HG03469 (cell line): ENCODE results near the gene RAB3D.
"Not testable (repeated sequence)": the region's sequence is repeated elsewhere in the genome, so short reads cannot be mapped to it uniquely, and the experiment has no call there.

Experiments
- ATAC-seq: cut with Tn5 transposase; IDR thresholded peaks from one replicate; pipeline ENCODE4 v1.9.1; 2021; ENCODE audit warnings: mild to moderate bottlenecking, moderate library complexity, moderate number of reproducible peaks; ENCODE audit not compliant: unreplicated experiment

The RAB3D gene

GRCh38 chr19:11340099-11340467 is 626 bp upstream of the RAB3D start:
- ATAC-seq, result not testable (repeated sequence)

DNA sequence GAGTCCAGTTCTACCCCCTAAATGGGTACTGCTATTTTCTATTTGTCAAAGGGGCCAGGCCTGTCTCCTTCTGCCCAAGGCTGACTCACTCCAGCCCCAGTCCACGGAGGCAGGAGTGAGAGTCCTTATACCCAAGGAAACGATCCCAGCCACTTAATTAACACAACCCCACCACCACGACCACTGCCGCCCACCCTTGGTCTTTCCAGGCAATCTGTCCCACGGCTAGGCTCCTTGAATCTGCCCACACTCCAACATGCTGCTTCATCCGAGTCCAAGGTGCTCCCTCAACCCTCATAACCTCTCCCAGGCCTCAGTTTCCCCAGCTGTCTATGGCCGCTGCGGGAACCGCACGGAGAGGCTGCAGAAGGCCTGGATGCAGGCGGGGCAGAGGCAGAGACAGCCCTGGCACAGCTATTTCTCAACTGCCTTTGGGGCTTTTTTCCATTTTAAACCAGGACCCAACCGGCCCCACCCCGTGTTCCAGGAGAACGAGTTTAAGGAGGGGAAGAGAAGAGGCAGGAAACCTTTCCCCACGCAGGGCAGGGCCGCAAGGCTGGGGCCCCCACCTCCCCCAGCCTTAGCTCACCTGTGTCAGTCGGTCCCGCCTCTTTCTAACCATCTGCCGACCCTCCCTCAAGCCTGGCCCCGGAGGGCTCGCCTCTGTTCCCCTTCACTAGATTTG is 746 bp downstream of the RAB3D start:
- no peak for ATAC-seq

- no peak for ATAC-seq
These were observed 1.3 kb downstream of the RAB3D start for GRCh38 chr19:11338121-11338520.

GRCh38 chr19:11337080-11337479 is 2.4 kb downstream of the RAB3D start:
- ATAC-seq, result no peak

DNA sequence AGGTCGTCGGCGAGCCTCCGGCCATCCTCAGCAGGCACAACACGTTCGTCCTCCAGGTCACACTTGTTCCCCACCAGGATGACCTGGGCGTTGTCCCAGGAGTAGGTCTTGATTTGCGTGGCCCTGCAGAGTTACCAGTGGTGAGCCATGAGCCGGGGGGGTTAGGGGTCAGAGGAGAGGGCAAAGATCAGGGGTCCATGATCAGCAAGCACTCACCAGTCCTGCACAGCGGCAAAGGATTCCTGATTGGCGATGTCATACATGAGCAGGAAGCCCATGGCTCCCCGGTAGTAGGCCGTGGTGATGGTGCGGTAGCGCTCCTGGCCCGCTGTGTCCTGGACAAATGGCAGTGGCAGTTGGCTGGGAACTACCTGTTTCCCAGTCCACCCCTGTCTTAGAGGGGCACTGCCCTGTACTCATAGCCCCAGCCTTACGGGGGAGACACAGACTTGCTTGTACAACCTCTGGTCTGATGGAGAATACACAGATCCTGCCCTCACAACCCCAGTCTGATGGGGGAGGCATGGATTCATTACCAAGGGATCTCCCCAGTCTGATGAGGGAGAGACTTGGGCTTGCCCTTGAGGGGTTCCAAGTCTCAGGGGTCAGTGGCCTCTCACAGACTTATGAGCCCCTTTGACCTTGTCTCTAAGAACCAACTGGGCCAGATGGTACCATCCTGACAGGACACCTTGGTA is 3.9 kb downstream of the RAB3D start:
- no peak for ATAC-seq

DNA sequence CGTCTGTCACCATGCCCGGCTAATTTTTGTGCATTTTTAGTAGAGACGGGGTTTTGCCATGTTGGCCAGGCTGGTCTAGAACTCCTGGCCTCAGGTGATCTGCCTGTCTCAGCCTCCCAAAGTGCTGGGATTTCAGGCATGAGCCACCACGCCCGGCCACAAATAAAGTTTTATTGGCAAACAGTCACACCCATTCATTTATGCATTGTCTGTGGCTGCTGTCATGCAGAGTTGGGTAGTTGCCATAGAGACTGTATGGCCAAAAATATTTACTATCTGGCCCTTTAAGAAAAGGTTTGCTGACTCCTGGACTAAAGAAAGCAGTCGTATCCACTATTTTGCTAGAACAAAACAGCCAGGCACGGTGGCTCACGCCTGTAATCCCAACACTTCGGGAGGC is 5.6 kb downstream of the RAB3D start:
- not testable (repeated sequence) for ATAC-seq

GRCh38 chr19:11332822-11333221 is 6.6 kb downstream of the RAB3D start:
- ATAC-seq, result no peak

- no peak for ATAC-seq
These were observed 8.0 kb downstream of the RAB3D start for GRCh38 chr19:11331502-11331901.

GRCh38 chr19:11330127-11330526 is 9.3 kb downstream of the RAB3D start:
- no peak for ATAC-seq

- no peak for ATAC-seq
These were observed 13.9 kb downstream of the RAB3D start for GRCh38 chr19:11325544-11325943.

DNA sequence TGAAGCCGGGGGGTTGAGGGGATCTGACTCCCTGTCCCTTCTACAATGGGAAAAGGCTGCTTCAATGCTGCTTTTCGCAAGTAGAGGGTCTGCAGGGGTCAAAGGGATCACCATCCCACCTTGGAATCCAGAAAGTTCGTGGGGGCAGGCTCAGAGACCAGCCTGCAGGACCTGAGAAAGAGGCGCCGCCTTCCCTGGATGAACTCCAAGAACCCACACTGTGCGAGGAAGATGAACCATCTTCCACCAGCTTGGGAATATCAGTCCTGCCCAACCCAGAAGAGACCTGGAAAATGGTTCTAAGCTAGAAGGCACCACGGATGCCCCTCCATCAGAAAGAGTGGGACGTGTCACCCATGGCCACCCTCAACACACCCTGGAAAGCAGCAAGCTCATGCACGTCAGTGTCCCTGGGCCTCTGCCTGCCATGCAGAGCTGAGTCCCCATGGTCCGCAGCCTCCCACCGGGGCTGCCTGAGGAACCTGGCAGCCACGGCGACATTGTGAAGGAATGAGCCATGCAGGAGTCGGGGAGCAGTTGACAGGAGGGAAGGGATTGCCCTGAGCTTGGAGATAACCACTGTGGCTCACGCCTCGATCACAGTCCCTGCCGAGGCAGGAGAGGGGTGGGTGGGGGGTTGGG is 14.6 kb downstream of the RAB3D start:
- ATAC-seq, result no peak

- no peak for ATAC-seq
These were observed 15.3 kb downstream of the RAB3D start for GRCh38 chr19:11324079-11324661.

DNA sequence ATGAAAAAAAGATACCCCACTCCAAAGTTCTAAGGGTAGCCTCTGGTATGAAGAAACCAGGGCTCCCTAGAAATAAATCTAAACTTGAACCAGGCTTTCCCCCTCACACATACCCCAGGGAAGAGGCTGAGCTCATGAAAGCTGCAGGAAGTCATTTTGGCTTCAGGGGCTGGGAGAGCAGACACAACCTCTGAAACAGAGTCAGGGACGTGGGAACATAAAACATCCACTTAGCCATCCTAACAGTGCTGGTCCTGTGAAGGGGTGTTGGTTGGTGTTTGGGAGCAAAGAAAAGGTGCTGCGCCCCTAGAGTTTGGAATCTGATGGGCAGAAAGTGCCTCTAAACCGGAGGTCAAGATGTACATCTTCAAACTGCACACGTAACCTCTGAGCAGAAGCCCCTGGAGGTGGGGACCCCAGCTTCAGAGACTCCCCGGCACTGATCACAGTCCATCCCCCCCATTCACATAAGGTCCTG is 15.8 kb downstream of the RAB3D start:
- ATAC-seq, result no peak

- ATAC-seq, result no peak
These were observed 17.0 kb downstream of the RAB3D start for GRCh38 chr19:11322269-11323024.

DNA sequence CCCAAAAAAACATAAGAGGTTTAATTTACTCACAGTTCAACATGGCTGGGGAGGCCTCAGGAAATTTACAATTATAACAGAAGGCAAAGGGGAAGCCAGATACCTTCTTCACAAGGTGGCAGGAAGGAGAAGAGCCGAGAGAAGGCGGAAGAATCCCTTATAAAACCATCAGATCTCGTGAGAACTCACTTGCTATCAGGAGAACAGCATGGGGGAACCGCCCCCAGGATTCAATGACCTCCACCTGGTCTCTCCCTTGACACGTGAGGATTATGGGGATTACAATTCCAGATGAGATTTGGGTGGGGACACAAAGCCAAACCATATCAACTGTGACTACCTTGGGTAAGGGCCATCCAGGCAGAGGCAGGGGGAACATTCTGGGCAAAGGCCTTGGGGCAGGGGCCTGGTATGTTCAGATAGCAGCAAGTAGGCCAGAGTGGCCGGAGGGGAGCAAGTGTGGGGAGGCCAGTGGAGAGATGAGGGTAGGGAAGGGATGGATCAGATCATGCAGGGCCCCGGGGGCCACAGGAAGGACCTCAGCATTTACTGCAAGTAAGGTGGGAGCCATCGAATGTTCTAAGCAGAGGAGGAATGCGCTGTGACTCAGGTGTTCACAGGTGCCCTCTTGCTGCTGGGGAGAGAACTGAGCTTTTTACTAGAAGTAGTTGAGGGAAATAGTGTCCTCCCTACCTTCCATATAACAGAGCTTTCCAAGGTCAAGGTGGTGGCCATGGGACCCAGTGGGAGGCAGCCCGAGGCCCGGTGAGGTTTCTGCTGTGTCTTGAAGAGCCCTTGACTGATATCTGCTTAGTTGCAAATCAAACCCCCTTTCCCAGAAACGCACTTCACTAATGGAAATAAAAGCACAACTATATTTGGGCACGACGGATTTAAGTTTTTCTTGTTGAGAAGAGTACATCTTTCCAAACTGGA is 18.0 kb downstream of the RAB3D start:
- no peak for ATAC-seq

- ATAC-seq, result not testable (repeated sequence)
These were observed 19.0 kb downstream of the RAB3D start for GRCh38 chr19:11320278-11320995.

GRCh38 chr19:11306337-11306736 is 33.1 kb downstream of the RAB3D start:
- no peak for ATAC-seq

DNA sequence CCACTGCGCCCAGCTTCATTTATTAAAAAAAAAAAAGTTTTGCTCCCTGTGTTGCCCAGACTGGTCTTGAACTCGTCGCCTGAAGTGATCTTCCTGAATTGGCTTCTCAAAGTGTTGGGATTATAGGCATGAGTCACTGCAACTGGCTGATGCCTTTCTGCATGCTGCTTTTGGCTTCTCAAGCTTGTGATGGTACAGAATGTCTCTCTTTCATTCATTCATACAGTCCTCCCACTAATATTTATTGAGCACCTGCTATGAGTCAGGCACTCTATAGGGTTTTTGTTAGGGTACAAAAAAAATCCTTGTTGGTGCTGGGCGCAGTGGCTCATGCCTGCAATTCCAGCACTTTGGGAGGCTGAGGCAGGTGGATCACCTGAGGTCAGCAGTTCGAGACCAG is 34.5 kb downstream of the RAB3D start:
- ATAC-seq, result no peak

GRCh38 chr19:11300811-11301120 is 38.7 kb downstream of the RAB3D start:
- ATAC-seq, result no peak
